Fibroblast of lung (primary cell): Measurements from ENCODE around the gene SRRM5. TPM values are rescaled to one million over a fixed set of nuclear protein-coding genes. Genes with fewer than 3 reads are reported as not detected.

Experiments
- DNase-seq, 2 donors: peaks; one replicate each; pipeline versions ENCODE4 v3.0.0 to v3.0.0-alpha.2; 2010; ENCODE audit warnings: low read depth in 2 of 2
- H2AFZ ChIP-seq: 2 replicates; pipeline ENCODE4 v1.5.1; 2012; ENCODE audit warnings: low read length, control low read depth, inconsistent platforms
- H3K27ac ChIP-seq: 2 replicates; pipeline ENCODE4 v1.5.1; 2011; ENCODE audit warnings: low read length, control low read depth; ENCODE audit not compliant: insufficient read depth
- H3K27me3 ChIP-seq: 2 replicates; pipeline ENCODE4 v1.5.1; 2011; ENCODE audit warnings: mild to moderate bottlenecking, low read length; ENCODE audit not compliant: control insufficient read depth, insufficient read depth
- H3K36me3 ChIP-seq: 2 replicates; pipeline ENCODE4 v1.5.1; 2011; ENCODE audit warnings: low read length; ENCODE audit not compliant: control insufficient read depth, insufficient read depth
- H3K4me1 ChIP-seq: 2 replicates; pipeline ENCODE4 v1.5.1; 2011; ENCODE audit warnings: low read length; ENCODE audit not compliant: control insufficient read depth, insufficient read depth; ENCODE audit errors: extremely low read depth
- H3K4me2 ChIP-seq: 2 replicates; pipeline ENCODE4 v1.5.1; 2011; ENCODE audit warnings: low read length, control low read depth; ENCODE audit not compliant: insufficient read depth; ENCODE audit errors: extremely low read depth
- H3K4me3 ChIP-seq, 4 experiments: fragments of 200-600 bp in 1 of 4; sonication (generic) in 1 of 4; replicated peaks in 1 of 4; 2 replicates each; pipeline ENCODE4 v1.5.1; 2011 to 2016; ENCODE audit warnings: low read length in 4 of 4, low read depth in 3 of 4, mild to moderate bottlenecking in 3 of 4, control low read depth in 2 of 4, inconsistent platforms in 1 of 4, mixed read lengths in 1 of 4; ENCODE audit not compliant: insufficient read depth in 1 of 4; ENCODE audit errors: control extremely low read depth in 1 of 4
- H3K79me2 ChIP-seq: 2 replicates; pipeline ENCODE4 v1.5.1; 2012; ENCODE audit warnings: mild to moderate bottlenecking, low read length, inconsistent platforms; ENCODE audit not compliant: control insufficient read depth, insufficient read depth
- H3K9ac ChIP-seq: 2 replicates; pipeline ENCODE4 v1.5.1; 2011; ENCODE audit warnings: mild to moderate bottlenecking, low read length, control low read depth; ENCODE audit not compliant: insufficient read depth
- H3K9me3 ChIP-seq: 2 replicates; pipeline ENCODE4 v1.5.1; 2012; ENCODE audit warnings: low read depth, low read length; ENCODE audit not compliant: control insufficient read depth, insufficient read depth
- H4K20me1 ChIP-seq: 2 replicates; pipeline ENCODE4 v1.5.1; 2011; ENCODE audit warnings: low read length; ENCODE audit not compliant: control insufficient read depth, insufficient read depth; ENCODE audit errors: extremely low read depth
- EZH2 ChIP-seq: IDR thresholded peaks from 2 replicates; pipeline ENCODE4 v1.5.1; 2012; ENCODE audit warnings: low read length, control low read depth, mild to moderate bottlenecking; ENCODE audit errors: missing control alignments
- polyA plus RNA-seq, 2 donors: library from polyadenylated mRNA; depleted of rRNA in 1 of 2; stranded (reverse) in 1 of 2; unstranded in 1 of 2; fragments of >200 nt; gene quantifications; 2 replicates each; pipeline ENCODE4 v1.2.1, GENCODE V29; 2011 to 2012; ENCODE audit warnings: missing spikeins in 1 of 2
- total RNA-seq: library from RNA; depleted of rRNA; stranded (reverse); fragments of >200 nt; gene quantifications from 2 replicates; pipeline ENCODE4 v1.2.1, GENCODE V29; 2014
- TF ChIP-seq, protein P1 (sequence below), 2 donors: IDR thresholded peaks in 1 of 2; conservative IDR thresholded peaks in 1 of 2; 1 replicate in 1 of 2; 2 replicates in 1 of 2; pipeline ENCODE4 v1.5.1; 2011 to 2012; ENCODE audit warnings: low read length in 2 of 2, control low read depth in 1 of 2, inconsistent platforms in 1 of 2, low read depth in 1 of 2, mild to moderate bottlenecking in 1 of 2

The SRRM5 gene
- total and polyA plus RNA-seq, 2 donors (not counting 1 experiment from before 2014, with no cell fraction given), result under 0.01 to 0.06 TPM

GRCh38 chr19:43639519-43640423, 27.9 kb downstream of the SRRM5 start, which contains the start of gene CADM4:
Gene CADM4, minus strand, starts transcription at chr19:43639850. Its CDS starts 60 bp downstream, at chr19:43639790.
- Histone ChIP-seq H3K9me3 (no peaks in the 10 kb centered on the region), H4K20me1 (no peaks in the 10 kb centered on the region), H2AFZ (peak within 1 kb of the TSS; percentile 59), H3K4me1 (peaks cover 10% of the 10 kb centered on the region), H3K9ac (no peak within 1 kb of the TSS), H3K4me3 (peak within 1 kb of the TSS in 3 of 4 experiments; percentile 40 to 53 (median 51)), H3K27me3 (peaks cover 32% of the 10 kb centered on the region), H3K27ac (no peak within 1 kb of the TSS), H3K36me3 (no peaks in the 10 kb centered on the region), H3K4me2 (peak within 1 kb of the TSS; percentile 78), H3K79me2 (no peaks in the 10 kb centered on the region)
- DNase-seq, result no peak
- no peak for TF ChIP-seq EZH2
- TF ChIP-seq, protein P1, sequence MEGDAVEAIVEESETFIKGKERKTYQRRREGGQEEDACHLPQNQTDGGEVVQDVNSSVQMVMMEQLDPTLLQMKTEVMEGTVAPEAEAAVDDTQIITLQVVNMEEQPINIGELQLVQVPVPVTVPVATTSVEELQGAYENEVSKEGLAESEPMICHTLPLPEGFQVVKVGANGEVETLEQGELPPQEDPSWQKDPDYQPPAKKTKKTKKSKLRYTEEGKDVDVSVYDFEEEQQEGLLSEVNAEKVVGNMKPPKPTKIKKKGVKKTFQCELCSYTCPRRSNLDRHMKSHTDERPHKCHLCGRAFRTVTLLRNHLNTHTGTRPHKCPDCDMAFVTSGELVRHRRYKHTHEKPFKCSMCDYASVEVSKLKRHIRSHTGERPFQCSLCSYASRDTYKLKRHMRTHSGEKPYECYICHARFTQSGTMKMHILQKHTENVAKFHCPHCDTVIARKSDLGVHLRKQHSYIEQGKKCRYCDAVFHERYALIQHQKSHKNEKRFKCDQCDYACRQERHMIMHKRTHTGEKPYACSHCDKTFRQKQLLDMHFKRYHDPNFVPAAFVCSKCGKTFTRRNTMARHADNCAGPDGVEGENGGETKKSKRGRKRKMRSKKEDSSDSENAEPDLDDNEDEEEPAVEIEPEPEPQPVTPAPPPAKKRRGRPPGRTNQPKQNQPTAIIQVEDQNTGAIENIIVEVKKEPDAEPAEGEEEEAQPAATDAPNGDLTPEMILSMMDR (conservative IDR thresholded peaks at IDR 0.05 in 1 of 2, IDR thresholded peaks at IDR 0.05 in 1 of 2; ENCODE audit: low read depth in 1 of 2, low read length in 2 of 2), result no peak

GRCh38 chr19:43640424-43640757, 28.5 kb downstream of the SRRM5 start:
- Histone ChIP-seq H3K4me1 (peaks cover 4% of the 10 kb centered on the region), H3K27ac (no peak overlapping the region), H3K9me3 (no peaks in the 10 kb centered on the region), H3K27me3 (peaks cover 27% of the 10 kb centered on the region), H3K9ac (no peak overlapping the region), H3K36me3 (no peaks in the 10 kb centered on the region), H3K79me2 (no peaks in the 10 kb centered on the region), H4K20me1 (no peaks in the 10 kb centered on the region), H3K4me2 (peak overlapping the region; percentile 78), H2AFZ (no peak overlapping the region), H3K4me3 (peak overlapping the region in 2 of 4 experiments; percentile 40 to 53)
- no peak for DNase-seq
- TF ChIP-seq EZH2, result no peak
- TF ChIP-seq, protein P1 (conservative IDR thresholded peaks at IDR 0.05 in 1 of 2, IDR thresholded peaks at IDR 0.05 in 1 of 2; ENCODE audit: low read depth in 1 of 2, low read length in 2 of 2), result no peak

GRCh38 chr19:43641333-43641732, 29.4 kb downstream of the SRRM5 start:
- H3K4me1 ChIP-seq, result peaks cover 3% of the 10 kb centered on the region
- H3K27ac ChIP-seq, result no peak overlapping the region
- H2AFZ ChIP-seq, result no peak overlapping the region
- H3K9me3 ChIP-seq, result no peaks in the 10 kb centered on the region
- H4K20me1 ChIP-seq, result no peaks in the 10 kb centered on the region
- H3K27me3 ChIP-seq, result peaks cover 26% of the 10 kb centered on the region
- no peaks in the 10 kb centered on the region for H3K36me3 ChIP-seq
- TF ChIP-seq, protein P1 (conservative IDR thresholded peaks at IDR 0.05 in 1 of 2, IDR thresholded peaks at IDR 0.05 in 1 of 2; ENCODE audit: low read depth in 1 of 2, low read length in 2 of 2), result no peak
- TF ChIP-seq EZH2, result no peak
- no peak overlapping the region for H3K9ac ChIP-seq
- no peak overlapping the region for H3K4me3 ChIP-seq
- no peak overlapping the region for H3K4me2 ChIP-seq
- DNase-seq, result no peak
- H3K79me2 ChIP-seq, result no peaks in the 10 kb centered on the region
